ENCODE results near the gene FER.
"Not testable (repeated sequence)": the region's sequence is repeated elsewhere in the genome, so short reads cannot be mapped to it uniquely, and the experiment has no call there.

The FER gene

GRCh38 chr5:108946008-108946407 lies 198.3 kb downstream of the FER start:
- ATAC-seq (ENCODE audit: low read depth) = no peak
- no peaks in the 10 kb centered on the region for H3K9me3 Mint-ChIP-seq
- H3K27me3 Mint-ChIP-seq = no peaks in the 10 kb centered on the region
- no peak for DNase-seq (ENCODE audit: low spot score in 2 of 2)
- H3K4me3 Mint-ChIP-seq = no peak overlapping the region
- no peak overlapping the region for H3K27ac Mint-ChIP-seq
- no peaks in the 10 kb centered on the region for H3K4me1 Mint-ChIP-seq
- peaks cover 7% of the 10 kb centered on the region for H3K36me3 Mint-ChIP-seq

GRCh38 chr5:108947164-108947563 lies 199.5 kb downstream of the FER start:
- Mint-ChIP-seq H3K27ac (no peak overlapping the region), H3K27me3 (no peaks in the 10 kb centered on the region), H3K4me1 (no peaks in the 10 kb centered on the region), H3K9me3 (no peaks in the 10 kb centered on the region), H3K36me3 (peaks cover 7% of the 10 kb centered on the region), H3K4me3 (no peak overlapping the region)
- DNase-seq (ENCODE audit: low spot score in 2 of 2) (no peak), ATAC-seq (ENCODE audit: low read depth) (no peak)

- no peaks in the 10 kb centered on the region for H3K9me3 Mint-ChIP-seq
- ATAC-seq (ENCODE audit: low read depth) (no peak), DNase-seq (ENCODE audit: low spot score in 2 of 2) (no peak)
- no peak overlapping the region for H3K4me3 Mint-ChIP-seq
- no peak overlapping the region for H3K27ac Mint-ChIP-seq
- no peaks in the 10 kb centered on the region for H3K27me3 Mint-ChIP-seq
- H3K4me1 Mint-ChIP-seq = no peaks in the 10 kb centered on the region
- H3K36me3 Mint-ChIP-seq = peaks cover 4% of the 10 kb centered on the region
Measured at GRCh38 chr5:108950276-108950675, 202.6 kb downstream of the FER start.

GRCh38 chr5:108953940-108954339 lies 206.2 kb downstream of the FER start:
- DNase-seq (ENCODE audit: low spot score in 2 of 2) = no peak
- Mint-ChIP-seq H3K4me1 (no peaks in the 10 kb centered on the region), H3K27ac (no peak overlapping the region), H3K27me3 (no peaks in the 10 kb centered on the region), H3K4me3 (no peak overlapping the region), H3K36me3 (no peaks in the 10 kb centered on the region), H3K9me3 (no peaks in the 10 kb centered on the region)
- ATAC-seq (ENCODE audit: low read depth) = no peak

GRCh38 chr5:108957333-108957732 lies 209.6 kb downstream of the FER start:
- Mint-ChIP-seq H3K9me3 (no peaks in the 10 kb centered on the region), H3K4me3 (no peak overlapping the region), H3K36me3 (peaks cover 2% of the 10 kb centered on the region), H3K27me3 (no peaks in the 10 kb centered on the region), H3K4me1 (no peaks in the 10 kb centered on the region), H3K27ac (no peak overlapping the region)
- ATAC-seq (ENCODE audit: low read depth) (no peak), DNase-seq (ENCODE audit: low spot score in 2 of 2) (no peak)

GRCh38 chr5:108966910-108967309 lies 219.2 kb downstream of the FER start:
- no peak overlapping the region for H3K27ac Mint-ChIP-seq
- no peaks in the 10 kb centered on the region for H3K27me3 Mint-ChIP-seq

GRCh38 chr5:108974594-108974993 lies 226.9 kb downstream of the FER start:
- H3K4me3 Mint-ChIP-seq = no peak overlapping the region

More at GRCh38 chr5:108966910-108967309, 219.2 kb downstream of the FER start:
- H3K36me3 Mint-ChIP-seq = peaks cover 12% of the 10 kb centered on the region
- no peak overlapping the region for H3K4me3 Mint-ChIP-seq
- no peak for ATAC-seq (ENCODE audit: low read depth)
- DNase-seq (ENCODE audit: low spot score in 2 of 2) = no peak
- H3K4me1 Mint-ChIP-seq = no peaks in the 10 kb centered on the region
- H3K9me3 Mint-ChIP-seq = peaks cover 2% of the 10 kb centered on the region

GRCh38 chr5:108975697-108976096 lies 228.0 kb downstream of the FER start:
- no peak for ATAC-seq (ENCODE audit: low read depth)
- Mint-ChIP-seq H3K36me3 (peaks cover 13% of the 10 kb centered on the region), H3K4me3 (no peak overlapping the region), H3K4me1 (no peaks in the 10 kb centered on the region), H3K27me3 (no peaks in the 10 kb centered on the region), H3K27ac (no peak overlapping the region), H3K9me3 (no peaks in the 10 kb centered on the region)
- no peak for DNase-seq (ENCODE audit: low spot score in 2 of 2)

More at GRCh38 chr5:108974594-108974993, 226.9 kb downstream of the FER start:
- Mint-ChIP-seq H3K4me1 (no peaks in the 10 kb centered on the region), H3K27ac (no peak overlapping the region), H3K27me3 (no peaks in the 10 kb centered on the region), H3K9me3 (no peaks in the 10 kb centered on the region), H3K36me3 (peaks cover 13% of the 10 kb centered on the region)
- no peak for DNase-seq (ENCODE audit: low spot score in 2 of 2)
- ATAC-seq (ENCODE audit: low read depth) = no peak

GRCh38 chr5:108983461-108984092 lies 235.9 kb downstream of the FER start:
- no peaks in the 10 kb centered on the region for H3K27me3 Mint-ChIP-seq
- peaks cover 25% of the 10 kb centered on the region for H3K36me3 Mint-ChIP-seq
- H3K27ac Mint-ChIP-seq = no peak overlapping the region
- DNase-seq (ENCODE audit: low spot score in 2 of 2) (no peak), ATAC-seq (ENCODE audit: low read depth) (no peak)
- H3K9me3 Mint-ChIP-seq = no peaks in the 10 kb centered on the region
- H3K4me1 Mint-ChIP-seq = peaks cover 1% of the 10 kb centered on the region
- H3K4me3 Mint-ChIP-seq = no peak overlapping the region

- Mint-ChIP-seq H3K27ac (no peak overlapping the region), H3K4me3 (no peak overlapping the region), H3K9me3 (peaks cover 8% of the 10 kb centered on the region), H3K4me1 (peaks cover 3% of the 10 kb centered on the region), H3K36me3 (peaks cover 36% of the 10 kb centered on the region), H3K27me3 (no peaks in the 10 kb centered on the region)
- DNase-seq (ENCODE audit: low spot score in 2 of 2) (no peak), ATAC-seq (ENCODE audit: low read depth) (no peak)
Measured at GRCh38 chr5:108989761-108990392, 242.2 kb downstream of the FER start.

GRCh38 chr5:108992396-108993085 lies 244.8 kb downstream of the FER start:
- ATAC-seq (ENCODE audit: low read depth); H3K4me1 Mint-ChIP-seq; H3K9me3 Mint-ChIP-seq; DNase-seq (ENCODE audit: low spot score in 2 of 2); H3K27me3 Mint-ChIP-seq; H3K27ac Mint-ChIP-seq; H3K4me3 Mint-ChIP-seq: not testable (repeated sequence)
- peaks cover 29% of the 10 kb centered on the region for H3K36me3 Mint-ChIP-seq

- not testable (repeated sequence) for ATAC-seq (ENCODE audit: low read depth); H3K9me3 Mint-ChIP-seq; H3K4me1 Mint-ChIP-seq; H3K27ac Mint-ChIP-seq; H3K27me3 Mint-ChIP-seq; DNase-seq (ENCODE audit: low spot score in 2 of 2); H3K4me3 Mint-ChIP-seq
- H3K36me3 Mint-ChIP-seq = peaks cover 26% of the 10 kb centered on the region
Measured at GRCh38 chr5:108993440-108993839, 245.7 kb downstream of the FER start.

GRCh38 chr5:108997720-108998119 lies 250.0 kb downstream of the FER start:
- no peak overlapping the region for H3K4me3 Mint-ChIP-seq
- DNase-seq (ENCODE audit: low spot score in 2 of 2) = no peak
- H3K36me3 Mint-ChIP-seq = peaks cover 35% of the 10 kb centered on the region

GRCh38 chr5:108998216-108998615 lies 250.5 kb downstream of the FER start:
- peaks cover 34% of the 10 kb centered on the region for H3K36me3 Mint-ChIP-seq
- no peak overlapping the region for H3K27ac Mint-ChIP-seq
- no peaks in the 10 kb centered on the region for H3K27me3 Mint-ChIP-seq
- H3K4me3 Mint-ChIP-seq = no peak overlapping the region
- ATAC-seq (ENCODE audit: low read depth) (no peak), DNase-seq (ENCODE audit: low spot score in 2 of 2) (no peak)
- no peaks in the 10 kb centered on the region for H3K4me1 Mint-ChIP-seq
- peaks cover 8% of the 10 kb centered on the region for H3K9me3 Mint-ChIP-seq

More at GRCh38 chr5:108997720-108998119, 250.0 kb downstream of the FER start:
- H3K4me1 Mint-ChIP-seq = no peaks in the 10 kb centered on the region
- no peaks in the 10 kb centered on the region for H3K27me3 Mint-ChIP-seq
- peaks cover 8% of the 10 kb centered on the region for H3K9me3 Mint-ChIP-seq
- ATAC-seq (ENCODE audit: low read depth) = no peak
- H3K27ac Mint-ChIP-seq = no peak overlapping the region

Measured in memory B cell (primary cell).